ENCODE data around the gene TSPAN9. TPM values are rescaled to one million over a fixed set of nuclear protein-coding genes. Genes with fewer than 3 reads are reported as not detected.

The TSPAN9 gene
- total RNA-seq, 1 experiment from 2014 or later, result 35.5 TPM

DNA sequence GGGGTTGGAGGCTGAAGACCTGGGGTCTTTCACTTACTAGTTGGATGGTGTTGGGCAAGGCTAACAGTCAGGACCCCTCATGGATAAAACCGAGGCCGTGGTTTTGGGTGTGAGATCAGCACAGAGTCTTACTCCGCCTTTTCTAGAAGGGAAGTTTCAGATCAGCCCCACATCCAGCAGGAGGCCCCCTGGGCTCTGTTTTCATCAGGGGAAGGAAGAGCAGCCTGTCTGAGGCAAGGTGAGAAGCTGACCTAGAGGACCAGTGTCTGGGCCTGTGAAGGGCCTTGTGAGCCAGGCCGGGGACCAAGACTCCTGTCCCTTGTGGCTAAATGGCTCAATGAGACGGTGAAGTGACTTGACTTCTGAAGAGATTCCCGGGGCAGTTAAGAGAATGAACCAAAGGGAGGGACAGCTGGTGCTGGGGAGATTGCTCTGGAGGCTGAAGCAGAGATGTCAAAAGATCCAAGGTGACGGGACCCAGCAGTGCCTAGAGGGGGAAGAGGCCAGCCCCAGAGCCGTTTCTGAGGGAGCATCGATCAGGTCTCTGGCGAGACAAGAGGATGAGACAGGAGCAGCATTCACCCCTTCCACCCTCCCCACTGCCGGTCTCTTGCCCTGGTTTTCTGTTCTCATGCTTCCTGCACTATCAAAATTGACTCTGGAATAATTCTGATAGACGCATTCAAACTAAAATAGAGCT is 40.1 kb upstream of the TSPAN9 start:
- intact Hi-C loops (cut with micrococcal nuclease; ENCODE audit: unreplicated experiment), result no loop called here
- no TSS peak for BruUV-seq (replicated peaks)
- no peak for DNase-seq (ENCODE audit: low spot score)
- Histone ChIP-seq H3K4me1 (ENCODE audit: insufficient read depth, low read length, poor library complexity, severe bottlenecking) (no peaks in the 10 kb centered on the region), H3K27me3 (replicated peaks; ENCODE audit: insufficient read depth, low read depth, low read length, poor library complexity) (no peaks in the 10 kb centered on the region), H3K9me3 (ENCODE audit: low read depth, low read length, poor library complexity, severe bottlenecking) (no peaks in the 10 kb centered on the region), H3K36me3 (ENCODE audit: insufficient read depth, low read length, poor library complexity, severe bottlenecking) (peaks cover 14% of the 10 kb centered on the region), H3K4me3 (ENCODE audit: low read depth, low read length, poor library complexity, severe bottlenecking) (no peak overlapping the region), H3K27ac (ENCODE audit: low read depth, low read length, poor library complexity, severe bottlenecking) (no peak overlapping the region)
- ChIA-PET CTCF (no interaction called here), POLR2A (ENCODE audit: low non-redundant PET) (no interaction called here)
- no peak for TF ChIP-seq EZH2 (IDR thresholded peaks at IDR 0.05; ENCODE audit: borderline replicate concordance, low read depth, low read length, poor library complexity, severe bottlenecking)
- TF ChIP-seq, protein P1, sequence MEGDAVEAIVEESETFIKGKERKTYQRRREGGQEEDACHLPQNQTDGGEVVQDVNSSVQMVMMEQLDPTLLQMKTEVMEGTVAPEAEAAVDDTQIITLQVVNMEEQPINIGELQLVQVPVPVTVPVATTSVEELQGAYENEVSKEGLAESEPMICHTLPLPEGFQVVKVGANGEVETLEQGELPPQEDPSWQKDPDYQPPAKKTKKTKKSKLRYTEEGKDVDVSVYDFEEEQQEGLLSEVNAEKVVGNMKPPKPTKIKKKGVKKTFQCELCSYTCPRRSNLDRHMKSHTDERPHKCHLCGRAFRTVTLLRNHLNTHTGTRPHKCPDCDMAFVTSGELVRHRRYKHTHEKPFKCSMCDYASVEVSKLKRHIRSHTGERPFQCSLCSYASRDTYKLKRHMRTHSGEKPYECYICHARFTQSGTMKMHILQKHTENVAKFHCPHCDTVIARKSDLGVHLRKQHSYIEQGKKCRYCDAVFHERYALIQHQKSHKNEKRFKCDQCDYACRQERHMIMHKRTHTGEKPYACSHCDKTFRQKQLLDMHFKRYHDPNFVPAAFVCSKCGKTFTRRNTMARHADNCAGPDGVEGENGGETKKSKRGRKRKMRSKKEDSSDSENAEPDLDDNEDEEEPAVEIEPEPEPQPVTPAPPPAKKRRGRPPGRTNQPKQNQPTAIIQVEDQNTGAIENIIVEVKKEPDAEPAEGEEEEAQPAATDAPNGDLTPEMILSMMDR (conservative IDR thresholded peaks at IDR 0.05; ENCODE audit: low read depth, low read length), result no peak

DNA sequence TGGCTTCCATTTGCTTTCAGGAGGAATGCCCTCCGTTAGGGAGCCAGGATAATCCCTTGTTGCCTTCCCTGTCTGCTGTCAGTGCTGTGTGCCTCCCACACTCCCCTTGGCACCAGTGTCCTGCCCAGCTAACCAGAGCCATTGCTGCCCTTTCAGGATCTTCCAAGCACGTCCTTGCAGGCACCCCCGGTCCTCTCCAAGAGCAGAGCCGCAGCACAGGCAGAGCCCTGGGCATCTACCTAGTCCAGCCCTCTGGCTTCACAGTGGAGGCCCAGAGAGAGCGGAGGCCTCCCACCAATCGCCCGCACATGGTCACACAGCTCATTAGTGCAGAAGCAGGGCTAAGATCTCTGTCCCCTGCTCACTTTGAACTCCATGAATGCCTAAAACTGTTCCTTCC is 39.0 kb upstream of the TSPAN9 start:
- Histone ChIP-seq H3K4me1 (ENCODE audit: insufficient read depth, low read length, poor library complexity, severe bottlenecking) (no peaks in the 10 kb centered on the region), H3K36me3 (ENCODE audit: insufficient read depth, low read length, poor library complexity, severe bottlenecking) (peaks cover 14% of the 10 kb centered on the region), H3K9me3 (ENCODE audit: low read depth, low read length, poor library complexity, severe bottlenecking) (no peaks in the 10 kb centered on the region), H3K27me3 (replicated peaks; ENCODE audit: insufficient read depth, low read depth, low read length, poor library complexity) (no peaks in the 10 kb centered on the region), H3K4me3 (ENCODE audit: low read depth, low read length, poor library complexity, severe bottlenecking) (no peak overlapping the region), H3K27ac (ENCODE audit: low read depth, low read length, poor library complexity, severe bottlenecking) (no peak overlapping the region)
- no TSS peak for BruUV-seq (replicated peaks)
- TF ChIP-seq, protein P1 (conservative IDR thresholded peaks at IDR 0.05; ENCODE audit: low read depth, low read length), result no peak
- no peak for TF ChIP-seq EZH2 (IDR thresholded peaks at IDR 0.05; ENCODE audit: borderline replicate concordance, low read depth, low read length, poor library complexity, severe bottlenecking)
- no peak for DNase-seq (ENCODE audit: low spot score)
- ChIA-PET CTCF (no interaction called here), POLR2A (ENCODE audit: low non-redundant PET) (no interaction called here)
- intact Hi-C loops (cut with micrococcal nuclease; ENCODE audit: unreplicated experiment), result no loop called here

DNA sequence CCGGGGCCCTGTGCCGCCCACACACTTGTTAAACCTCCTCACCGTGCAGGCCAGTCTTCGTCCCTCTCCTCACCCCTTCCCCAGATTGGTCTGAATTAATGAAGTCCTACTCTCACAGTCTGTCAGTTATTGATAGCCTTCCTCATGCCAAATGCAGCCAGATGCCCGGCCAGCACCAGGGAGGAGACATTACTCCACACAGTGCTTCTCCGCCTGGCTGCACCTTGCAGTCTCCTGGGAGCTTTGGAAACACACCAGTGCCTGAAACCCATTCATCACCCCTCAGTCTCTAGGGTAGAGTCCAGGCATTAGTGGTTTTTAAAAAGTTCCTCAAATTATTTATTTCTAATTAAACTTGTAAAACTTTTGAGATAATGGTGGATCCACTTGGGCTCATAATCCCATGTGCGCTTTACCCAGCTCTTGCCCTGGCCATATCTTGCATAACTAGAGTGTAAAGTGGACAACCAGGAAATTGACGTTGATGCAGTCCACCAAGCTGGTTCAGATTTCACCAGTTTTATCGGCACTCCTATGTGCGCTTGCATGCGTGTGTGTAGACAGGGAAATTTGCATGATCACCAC is 38.2 kb upstream of the TSPAN9 start:
- ChIA-PET CTCF (no interaction called here), POLR2A (ENCODE audit: low non-redundant PET) (no interaction called here)
- Histone ChIP-seq H3K36me3 (ENCODE audit: insufficient read depth, low read length, poor library complexity, severe bottlenecking) (peaks cover 14% of the 10 kb centered on the region), H3K4me3 (ENCODE audit: low read depth, low read length, poor library complexity, severe bottlenecking) (no peak overlapping the region), H3K27ac (ENCODE audit: low read depth, low read length, poor library complexity, severe bottlenecking) (no peak overlapping the region), H3K27me3 (replicated peaks; ENCODE audit: insufficient read depth, low read depth, low read length, poor library complexity) (no peaks in the 10 kb centered on the region), H3K4me1 (ENCODE audit: insufficient read depth, low read length, poor library complexity, severe bottlenecking) (no peaks in the 10 kb centered on the region), H3K9me3 (ENCODE audit: low read depth, low read length, poor library complexity, severe bottlenecking) (no peaks in the 10 kb centered on the region)
- TF ChIP-seq, protein P1 (conservative IDR thresholded peaks at IDR 0.05; ENCODE audit: low read depth, low read length), result no peak
- TF ChIP-seq EZH2 (IDR thresholded peaks at IDR 0.05; ENCODE audit: borderline replicate concordance, low read depth, low read length, poor library complexity, severe bottlenecking), result no peak
- no TSS peak for BruUV-seq (replicated peaks)
- DNase-seq (ENCODE audit: low spot score), result no peak
- intact Hi-C loops (cut with micrococcal nuclease; ENCODE audit: unreplicated experiment), result no loop called here
